WERI-Rb-1 (cell line): ENCODE data around the gene TTC33.

Experiments used
- DNase-seq: peaks from one replicate; pipeline ENCODE4 v3.0.0-alpha.2; 2020
- H3K27ac ChIP-seq: fragments of 250-450 bp; sonication (Bioruptor Pico); 2 replicates; pipeline ENCODE4 v1.5.1; 2020; ENCODE audit warnings: mild to moderate bottlenecking, moderate library complexity
- H3K27me3 ChIP-seq: fragments of 250-450 bp; sonication (Bioruptor Pico); 2 replicates; pipeline ENCODE4 v1.5.1; 2021; ENCODE audit warnings: mild to moderate bottlenecking, low read depth, moderate library complexity; ENCODE audit not compliant: insufficient read depth, severe bottlenecking
- H3K36me3 ChIP-seq: fragments of 250-450 bp; sonication (Bioruptor Pico); 2 replicates; pipeline ENCODE4 v1.5.1; 2020; ENCODE audit warnings: mild to moderate bottlenecking, moderate library complexity
- H3K4me3 ChIP-seq: 2 replicates; pipeline ENCODE4 v1.5.1; 2011; ENCODE audit warnings: low read depth, mild to moderate bottlenecking, control low read depth, low read length
- H3K9me3 ChIP-seq: fragments of 250-450 bp; sonication (Bioruptor Pico); 2 replicates; pipeline ENCODE4 v1.5.1; 2021; ENCODE audit warnings: mild to moderate bottlenecking, moderate library complexity; ENCODE audit not compliant: severe bottlenecking
- TF ChIP-seq, protein P1 (sequence below): IDR thresholded peaks from 2 replicates; pipeline ENCODE4 v1.5.1; 2011; ENCODE audit warnings: low read depth, mild to moderate bottlenecking, control low read depth, inconsistent platforms, low read length

The TTC33 gene

GRCh38 chr5:40775085-40775845, 19.5 kb upstream of the TTC33 start:
- peaks cover 50% of the 10 kb centered on the region for H3K36me3 ChIP-seq
- DNase-seq = no peak
- no peak overlapping the region for H3K27ac ChIP-seq
- no peaks in the 10 kb centered on the region for H3K9me3 ChIP-seq
- TF ChIP-seq, protein P1, sequence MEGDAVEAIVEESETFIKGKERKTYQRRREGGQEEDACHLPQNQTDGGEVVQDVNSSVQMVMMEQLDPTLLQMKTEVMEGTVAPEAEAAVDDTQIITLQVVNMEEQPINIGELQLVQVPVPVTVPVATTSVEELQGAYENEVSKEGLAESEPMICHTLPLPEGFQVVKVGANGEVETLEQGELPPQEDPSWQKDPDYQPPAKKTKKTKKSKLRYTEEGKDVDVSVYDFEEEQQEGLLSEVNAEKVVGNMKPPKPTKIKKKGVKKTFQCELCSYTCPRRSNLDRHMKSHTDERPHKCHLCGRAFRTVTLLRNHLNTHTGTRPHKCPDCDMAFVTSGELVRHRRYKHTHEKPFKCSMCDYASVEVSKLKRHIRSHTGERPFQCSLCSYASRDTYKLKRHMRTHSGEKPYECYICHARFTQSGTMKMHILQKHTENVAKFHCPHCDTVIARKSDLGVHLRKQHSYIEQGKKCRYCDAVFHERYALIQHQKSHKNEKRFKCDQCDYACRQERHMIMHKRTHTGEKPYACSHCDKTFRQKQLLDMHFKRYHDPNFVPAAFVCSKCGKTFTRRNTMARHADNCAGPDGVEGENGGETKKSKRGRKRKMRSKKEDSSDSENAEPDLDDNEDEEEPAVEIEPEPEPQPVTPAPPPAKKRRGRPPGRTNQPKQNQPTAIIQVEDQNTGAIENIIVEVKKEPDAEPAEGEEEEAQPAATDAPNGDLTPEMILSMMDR = no peak
- H3K27me3 ChIP-seq = no peaks in the 10 kb centered on the region
- H3K4me3 ChIP-seq = no peak overlapping the region

- no peaks in the 10 kb centered on the region for H3K9me3 ChIP-seq
- H3K4me3 ChIP-seq = no peak overlapping the region
- no peak for DNase-seq
- no peak overlapping the region for H3K27ac ChIP-seq
- no peaks in the 10 kb centered on the region for H3K27me3 ChIP-seq
- TF ChIP-seq, protein P1 = no peak
- H3K36me3 ChIP-seq = peaks cover 50% of the 10 kb centered on the region
These were observed 18.9 kb upstream of the TTC33 start for GRCh38 chr5:40774623-40775022.

DNA sequence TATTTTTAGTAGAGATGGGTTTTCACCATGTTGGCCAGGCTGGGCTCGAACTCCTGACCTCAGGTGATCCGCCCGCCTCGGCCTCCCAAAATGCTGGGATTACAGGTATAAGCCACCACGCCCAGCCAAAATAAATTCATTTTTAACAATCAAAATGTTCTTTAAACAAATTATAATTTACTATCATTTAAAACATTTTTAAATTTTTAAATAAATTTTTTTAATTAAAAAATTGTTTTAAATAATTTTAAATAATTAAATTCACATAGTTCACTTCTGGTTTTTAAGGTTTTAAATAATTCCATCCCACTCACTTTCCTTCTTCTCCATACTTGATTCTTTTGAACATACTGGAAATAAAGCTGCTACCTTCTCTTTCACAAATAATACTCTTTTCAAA, 15.0 kb upstream of the TTC33 start:
- Histone ChIP-seq H3K4me3 (no peak overlapping the region), H3K27ac (no peak overlapping the region), H3K36me3 (peaks cover 60% of the 10 kb centered on the region), H3K27me3 (no peaks in the 10 kb centered on the region), H3K9me3 (no peaks in the 10 kb centered on the region)
- TF ChIP-seq, protein P1 = no peak
- no peak for DNase-seq

GRCh38 chr5:40762705-40763104, 6.9 kb upstream of the TTC33 start:
- no peaks in the 10 kb centered on the region for H3K27me3 ChIP-seq
- H3K27ac ChIP-seq = no peak overlapping the region
- no peak for DNase-seq
- H3K36me3 ChIP-seq = peaks cover 60% of the 10 kb centered on the region
- no peak overlapping the region for H3K4me3 ChIP-seq
- no peaks in the 10 kb centered on the region for H3K9me3 ChIP-seq
- TF ChIP-seq, protein P1 = no peak

DNA sequence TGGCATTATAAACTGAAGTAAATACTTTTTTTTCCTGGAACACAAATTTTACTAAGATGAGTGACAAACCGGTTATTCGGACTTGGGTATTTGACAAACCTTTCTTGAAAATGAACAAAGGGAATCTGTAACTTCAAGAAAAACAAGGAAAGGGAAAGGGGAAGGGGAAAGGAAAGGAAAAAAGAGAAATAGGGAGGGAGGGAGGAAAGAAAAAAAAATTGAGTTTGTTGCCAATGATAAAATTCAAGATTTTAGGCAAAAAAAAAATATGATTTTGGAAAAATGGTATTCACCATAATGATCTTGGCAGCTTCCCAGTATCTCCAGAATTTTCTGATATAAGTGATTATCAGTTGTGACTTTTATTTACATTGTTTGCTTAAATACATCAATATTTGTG, 1.6 kb upstream of the TTC33 start:
- Histone ChIP-seq H3K27ac (no peak overlapping the region), H3K4me3 (no peak overlapping the region), H3K36me3 (peaks cover 13% of the 10 kb centered on the region), H3K9me3 (no peaks in the 10 kb centered on the region), H3K27me3 (no peaks in the 10 kb centered on the region)
- TF ChIP-seq, protein P1 = no peak
- no peak for DNase-seq

- Histone ChIP-seq H3K27me3 (no peaks in the 10 kb centered on the region), H3K27ac (peak overlapping the region; percentile 68; the same call in 1 of the 2 replicates), H3K36me3 (no peaks in the 10 kb centered on the region; the same call in 1 of the 2 replicates), H3K4me3 (peak overlapping the region; percentile 100), H3K9me3 (no peaks in the 10 kb centered on the region)
- peak; percentile 66 for DNase-seq
- TF ChIP-seq, protein P1 = peak; percentile 53
These were observed 711 bp downstream of the TTC33 start for GRCh38 chr5:40755093-40755406.
